Measurements from ENCODE around the gene SS18.

SS18 gene

DNA sequence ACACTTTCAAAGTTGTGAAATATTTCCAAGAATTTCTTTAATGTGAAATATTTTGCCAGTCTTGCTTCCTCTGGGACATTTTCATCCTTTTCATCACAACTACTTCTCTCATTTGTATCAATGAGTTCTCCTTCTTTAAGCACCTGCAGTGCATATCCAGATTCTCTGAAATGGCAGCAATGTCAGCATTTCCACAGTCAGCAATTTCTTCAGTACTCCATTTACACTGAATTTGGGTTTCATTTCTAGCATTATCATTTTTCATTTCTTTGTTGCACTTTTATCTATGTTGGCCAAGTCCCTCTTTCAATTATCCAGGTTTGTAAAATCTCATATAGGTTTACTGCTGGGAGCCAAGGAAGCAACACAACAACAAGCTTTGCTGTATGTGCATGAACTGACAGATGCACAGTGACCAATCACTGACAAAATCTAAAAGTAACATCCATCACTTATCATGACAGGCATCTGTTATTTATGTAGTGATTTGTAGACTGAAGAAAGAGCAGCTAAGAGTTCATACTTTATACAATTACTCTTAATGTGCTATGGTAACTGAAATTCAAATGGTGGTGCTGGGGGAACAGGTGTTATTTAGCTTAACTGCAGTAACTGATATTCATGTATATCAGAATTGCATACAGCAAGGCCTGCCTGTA, 43.9 kb downstream of the SS18 start:
- Mint-ChIP-seq H3K36me3 (peaks cover 25% of the 10 kb centered on the region), H3K9me3 (peaks cover 3% of the 10 kb centered on the region), H3K4me1 (peaks cover 10% of the 10 kb centered on the region), H3K27me3 (no peaks in the 10 kb centered on the region), H3K4me3 (no peak overlapping the region), H3K27ac (no peak overlapping the region)
- ATAC-seq (ENCODE audit: low read depth) = no peak
- DNase-seq (ENCODE audit: low spot score in 2 of 2) = no peak

GRCh38 chr18:26044807-26045206, 45.6 kb downstream of the SS18 start:
- DNase-seq (ENCODE audit: low spot score in 2 of 2) (no peak), ATAC-seq (ENCODE audit: low read depth) (no peak)
- Mint-ChIP-seq H3K9me3 (peaks cover 3% of the 10 kb centered on the region), H3K36me3 (peaks cover 22% of the 10 kb centered on the region), H3K27ac (peak overlapping the region; percentile 54), H3K27me3 (no peaks in the 10 kb centered on the region), H3K4me1 (peaks cover 10% of the 10 kb centered on the region), H3K4me3 (no peak overlapping the region)

DNA sequence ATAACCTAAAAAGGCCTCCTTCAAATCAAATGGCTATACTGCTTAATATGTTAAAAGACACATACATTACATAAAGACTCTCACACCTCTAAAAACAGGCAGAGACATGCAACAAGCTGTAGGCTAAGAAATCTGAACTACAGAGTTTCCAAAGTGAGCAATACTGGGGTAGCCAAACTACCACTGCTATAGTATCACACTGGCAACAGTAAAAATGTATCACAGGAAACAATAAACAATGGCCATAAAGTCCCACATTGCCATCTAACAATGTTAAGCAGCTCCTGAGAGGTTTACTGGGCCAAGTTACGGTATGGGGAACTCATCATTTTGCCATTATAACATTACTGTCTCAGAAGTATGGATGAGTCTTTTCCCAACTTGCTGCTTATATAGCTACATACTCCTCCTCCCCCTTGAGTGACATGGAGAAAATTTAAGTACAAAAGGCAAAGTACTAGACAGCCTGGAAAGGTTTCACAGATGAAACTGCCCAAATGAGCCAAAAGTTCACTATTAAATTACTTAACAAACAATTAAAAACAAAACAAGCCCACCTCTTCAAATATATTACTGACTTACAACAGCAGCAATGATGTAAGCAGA, 50.3 kb downstream of the SS18 start:
- Mint-ChIP-seq H3K27ac (peak overlapping the region; percentile 49), H3K9me3 (no peaks in the 10 kb centered on the region), H3K4me3 (no peak overlapping the region), H3K4me1 (peaks cover 8% of the 10 kb centered on the region), H3K36me3 (peaks cover 22% of the 10 kb centered on the region), H3K27me3 (no peaks in the 10 kb centered on the region)
- ATAC-seq (ENCODE audit: low read depth) (no peak), DNase-seq (ENCODE audit: low spot score in 2 of 2) (no peak)

- H3K4me1 Mint-ChIP-seq = peaks cover 3% of the 10 kb centered on the region
- ATAC-seq (ENCODE audit: low read depth) (no peak), DNase-seq (ENCODE audit: low spot score in 2 of 2) (no peak)
- H3K36me3 Mint-ChIP-seq = peaks cover 21% of the 10 kb centered on the region
- no peak overlapping the region for H3K4me3 Mint-ChIP-seq
- no peaks in the 10 kb centered on the region for H3K9me3 Mint-ChIP-seq
- H3K27me3 Mint-ChIP-seq = no peaks in the 10 kb centered on the region
- no peak overlapping the region for H3K27ac Mint-ChIP-seq
Measured at GRCh38 chr18:26039203-26039602, 51.2 kb downstream of the SS18 start.

- Mint-ChIP-seq H3K36me3 (peaks cover 30% of the 10 kb centered on the region), H3K4me3 (no peak overlapping the region), H3K4me1 (no peaks in the 10 kb centered on the region), H3K27ac (no peak overlapping the region), H3K27me3 (no peaks in the 10 kb centered on the region), H3K9me3 (no peaks in the 10 kb centered on the region)
- no peak for ATAC-seq (ENCODE audit: low read depth)
- no peak for DNase-seq (ENCODE audit: low spot score in 2 of 2)
Measured at GRCh38 chr18:26036635-26037034, 53.8 kb downstream of the SS18 start.

DNA sequence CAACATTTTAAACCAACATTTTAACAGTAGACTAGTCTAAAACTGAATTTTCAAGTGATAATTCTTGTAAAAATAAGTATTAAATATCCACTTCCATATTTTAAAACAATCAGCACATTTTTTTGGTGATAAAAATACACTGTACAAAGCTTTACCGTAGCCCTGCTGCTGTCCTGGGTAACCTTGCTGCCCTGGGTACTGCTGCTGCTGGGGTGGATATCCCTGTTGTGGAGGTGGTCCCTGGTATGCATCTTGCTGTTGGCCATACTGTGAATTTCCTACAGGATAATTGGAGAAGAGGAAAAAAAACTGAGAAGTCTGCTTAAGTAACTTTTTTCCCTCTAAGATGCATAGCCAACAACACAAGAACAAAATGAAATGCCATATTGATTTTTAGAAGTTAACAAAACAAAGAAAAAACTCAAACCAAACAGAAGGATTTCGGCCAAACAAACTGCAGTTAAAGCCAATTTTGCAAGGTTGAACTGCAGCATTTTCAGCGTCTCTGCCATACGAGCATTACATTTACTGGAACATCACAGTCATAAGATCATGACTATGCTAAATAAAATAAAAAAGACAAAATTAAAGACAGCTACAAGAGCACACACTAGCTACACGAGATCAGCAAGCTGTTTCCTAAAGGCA, 55.4 kb downstream of the SS18 start:
- Mint-ChIP-seq H3K27me3 (no peaks in the 10 kb centered on the region), H3K4me1 (no peaks in the 10 kb centered on the region), H3K36me3 (peaks cover 41% of the 10 kb centered on the region), H3K9me3 (no peaks in the 10 kb centered on the region), H3K4me3 (no peak overlapping the region), H3K27ac (no peak overlapping the region)
- ATAC-seq (ENCODE audit: low read depth) (no peak), DNase-seq (ENCODE audit: low spot score in 2 of 2) (no peak)

DNA sequence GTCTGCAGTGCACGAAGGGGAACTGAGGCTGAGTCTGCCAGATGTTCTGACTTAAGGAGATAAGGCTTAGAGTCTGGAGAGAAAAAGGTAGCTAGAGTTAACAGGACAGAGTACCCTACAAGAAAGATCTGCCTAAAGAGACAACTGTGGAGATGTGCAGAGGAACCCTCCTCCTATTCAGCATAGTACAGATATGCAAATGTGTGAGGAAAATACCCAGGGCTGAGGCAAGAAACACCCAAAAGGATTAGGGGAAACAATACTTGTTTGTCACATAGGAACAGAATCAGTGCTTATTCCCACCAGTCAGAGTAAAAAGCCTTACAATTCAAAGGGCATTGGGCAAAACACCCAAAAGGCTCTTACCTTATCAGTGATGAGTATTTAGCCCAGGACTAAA, 67.8 kb downstream of the SS18 start:
- no peak for ATAC-seq (ENCODE audit: low read depth)
- H3K27ac Mint-ChIP-seq = peak overlapping the region; percentile 12
- H3K27me3 Mint-ChIP-seq = no peaks in the 10 kb centered on the region
- peaks cover 55% of the 10 kb centered on the region for H3K36me3 Mint-ChIP-seq
- H3K4me1 Mint-ChIP-seq = peaks cover 4% of the 10 kb centered on the region
- DNase-seq (ENCODE audit: low spot score in 2 of 2) = no peak
- H3K4me3 Mint-ChIP-seq = no peak overlapping the region
- H3K9me3 Mint-ChIP-seq = peaks cover 5% of the 10 kb centered on the region

- no peak for DNase-seq (ENCODE audit: low spot score in 2 of 2)
- H3K36me3 Mint-ChIP-seq = peaks cover 54% of the 10 kb centered on the region
- H3K27ac Mint-ChIP-seq = peak overlapping the region; percentile 12
- H3K9me3 Mint-ChIP-seq = peaks cover 5% of the 10 kb centered on the region
- H3K27me3 Mint-ChIP-seq = no peaks in the 10 kb centered on the region
- ATAC-seq (ENCODE audit: low read depth) = no peak
- peaks cover 4% of the 10 kb centered on the region for H3K4me1 Mint-ChIP-seq
- H3K4me3 Mint-ChIP-seq = no peak overlapping the region
Measured at GRCh38 chr18:26021061-26021754, 69.2 kb downstream of the SS18 start.

DNA sequence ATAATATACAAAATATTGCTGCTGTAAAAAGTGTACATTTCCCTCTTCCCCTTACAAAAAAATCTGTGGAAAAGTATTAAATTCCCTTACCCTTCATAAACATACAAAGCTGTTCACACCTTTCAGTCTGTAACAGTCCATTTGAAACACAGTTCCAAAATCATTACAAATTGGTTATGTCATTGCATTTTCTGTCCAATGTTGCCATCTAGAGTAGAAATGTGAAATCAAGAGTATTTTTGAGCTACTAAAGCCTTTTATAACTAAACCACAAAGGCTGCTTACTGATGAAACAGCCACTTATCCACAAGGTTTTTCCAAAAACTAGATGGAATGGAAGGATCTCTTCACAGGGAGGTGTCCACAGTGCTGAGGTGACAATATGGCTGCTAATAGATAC, 72.5 kb downstream of the SS18 start:
- DNase-seq (ENCODE audit: low spot score in 2 of 2) (no peak), ATAC-seq (ENCODE audit: low read depth) (no peak)
- H3K9me3 Mint-ChIP-seq = peaks cover under 1% of the 10 kb centered on the region
- H3K27me3 Mint-ChIP-seq = no peaks in the 10 kb centered on the region
- H3K27ac Mint-ChIP-seq = no peak overlapping the region
- peaks cover 1% of the 10 kb centered on the region for H3K4me1 Mint-ChIP-seq
- H3K4me3 Mint-ChIP-seq = no peak overlapping the region
- H3K36me3 Mint-ChIP-seq = peaks cover 38% of the 10 kb centered on the region

DNA sequence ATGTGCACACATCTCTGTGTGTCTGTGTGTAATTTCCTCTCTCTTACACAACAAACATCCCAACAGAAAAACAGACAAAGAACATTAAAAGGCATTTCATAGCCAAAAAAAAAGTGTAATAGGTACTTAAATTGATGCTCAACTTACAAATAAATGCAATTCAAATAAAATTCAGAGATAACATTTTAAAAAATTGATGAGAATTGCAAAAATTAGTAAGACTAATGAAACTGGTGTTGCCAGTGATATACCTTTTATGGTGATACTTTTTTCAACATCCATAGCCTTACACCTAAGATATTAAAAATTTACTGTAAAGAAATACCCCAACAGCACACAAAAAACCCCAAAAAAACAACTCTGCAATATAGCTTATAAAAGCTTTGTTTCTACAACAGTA, 76.0 kb downstream of the SS18 start:
- Mint-ChIP-seq H3K36me3 (peaks cover 31% of the 10 kb centered on the region), H3K9me3 (no peaks in the 10 kb centered on the region), H3K27me3 (no peaks in the 10 kb centered on the region), H3K27ac (no peak overlapping the region), H3K4me1 (no peaks in the 10 kb centered on the region), H3K4me3 (no peak overlapping the region)
- ATAC-seq (ENCODE audit: low read depth) = no peak
- DNase-seq (ENCODE audit: low spot score in 2 of 2) = no peak

- no peak for ATAC-seq (ENCODE audit: low read depth)
- no peak overlapping the region for H3K4me3 Mint-ChIP-seq
- H3K27ac Mint-ChIP-seq = no peak overlapping the region
- H3K4me1 Mint-ChIP-seq = peaks cover 3% of the 10 kb centered on the region
- DNase-seq (ENCODE audit: low spot score in 2 of 2) = no peak
- peaks cover 8% of the 10 kb centered on the region for H3K36me3 Mint-ChIP-seq
- H3K9me3 Mint-ChIP-seq = no peaks in the 10 kb centered on the region
- H3K27me3 Mint-ChIP-seq = no peaks in the 10 kb centered on the region
Measured at GRCh38 chr18:26008619-26009018, 81.8 kb downstream of the SS18 start.

DNA sequence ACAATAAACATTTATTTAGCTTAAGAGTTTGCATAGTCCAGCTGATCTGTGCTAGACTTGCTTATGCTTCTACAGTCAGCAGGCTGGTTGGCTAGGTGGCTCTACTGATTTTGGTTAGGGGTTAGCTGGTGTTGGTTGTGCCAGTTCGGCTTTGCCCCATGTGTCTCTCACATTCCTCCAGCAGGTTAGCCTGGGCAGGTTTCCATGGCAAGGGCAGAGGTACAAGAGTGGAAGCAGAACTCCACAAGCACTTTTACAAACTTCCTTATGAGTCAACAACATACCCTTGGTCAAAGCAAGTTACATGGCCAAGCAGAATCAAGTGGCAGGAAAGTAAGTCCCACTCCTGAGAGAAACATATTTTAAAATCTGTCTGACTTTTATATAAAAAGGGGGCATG, 82.3 kb downstream of the SS18 start:
- no peaks in the 10 kb centered on the region for H3K9me3 Mint-ChIP-seq
- ATAC-seq (ENCODE audit: low read depth) (no peak), DNase-seq (ENCODE audit: low spot score in 2 of 2) (no peak)
- H3K4me3 Mint-ChIP-seq = no peak overlapping the region
- peaks cover 3% of the 10 kb centered on the region for H3K4me1 Mint-ChIP-seq
- H3K27me3 Mint-ChIP-seq = no peaks in the 10 kb centered on the region
- no peak overlapping the region for H3K27ac Mint-ChIP-seq
- peaks cover 8% of the 10 kb centered on the region for H3K36me3 Mint-ChIP-seq

DNA sequence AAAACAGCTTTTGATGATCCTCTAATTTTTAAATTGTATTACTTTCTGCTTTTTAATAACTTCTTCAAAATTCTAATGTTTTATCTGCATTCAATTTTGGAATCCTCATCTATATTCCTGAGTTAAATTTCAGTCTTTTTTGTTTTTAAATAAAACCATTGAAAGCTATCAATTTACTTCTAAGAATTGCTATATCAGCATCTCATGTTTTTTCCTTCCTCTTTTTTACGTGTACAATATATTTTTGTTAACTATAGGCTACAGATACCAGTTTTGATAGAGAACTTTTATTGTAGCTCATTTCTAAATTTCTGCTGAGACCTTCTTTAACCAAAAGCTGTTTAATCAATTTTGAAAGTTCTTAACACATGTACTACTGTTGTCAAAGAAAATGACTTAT, 84.5 kb downstream of the SS18 start:
- Mint-ChIP-seq H3K9me3 (no peaks in the 10 kb centered on the region), H3K4me1 (peaks cover 3% of the 10 kb centered on the region)

GRCh38 chr18:26004832-26005231, 85.6 kb downstream of the SS18 start:
- ATAC-seq (ENCODE audit: low read depth) (no peak), DNase-seq (ENCODE audit: low spot score in 2 of 2) (no peak)
- Mint-ChIP-seq H3K9me3 (no peaks in the 10 kb centered on the region), H3K27me3 (no peaks in the 10 kb centered on the region), H3K4me1 (peaks cover 3% of the 10 kb centered on the region), H3K27ac (no peak overlapping the region), H3K4me3 (no peak overlapping the region), H3K36me3 (peaks cover 1% of the 10 kb centered on the region)

More for the DNA sequence above, 84.5 kb downstream of the SS18 start:
- H3K27ac Mint-ChIP-seq = peak overlapping the region; percentile 41
- peaks cover 2% of the 10 kb centered on the region for H3K36me3 Mint-ChIP-seq
- DNase-seq (ENCODE audit: low spot score in 2 of 2) = no peak
- no peaks in the 10 kb centered on the region for H3K27me3 Mint-ChIP-seq
- H3K4me3 Mint-ChIP-seq = no peak overlapping the region
- no peak for ATAC-seq (ENCODE audit: low read depth)

Measured in memory B cell (primary cell).